Measurements from ENCODE around the gene DKK2.

DNA sequence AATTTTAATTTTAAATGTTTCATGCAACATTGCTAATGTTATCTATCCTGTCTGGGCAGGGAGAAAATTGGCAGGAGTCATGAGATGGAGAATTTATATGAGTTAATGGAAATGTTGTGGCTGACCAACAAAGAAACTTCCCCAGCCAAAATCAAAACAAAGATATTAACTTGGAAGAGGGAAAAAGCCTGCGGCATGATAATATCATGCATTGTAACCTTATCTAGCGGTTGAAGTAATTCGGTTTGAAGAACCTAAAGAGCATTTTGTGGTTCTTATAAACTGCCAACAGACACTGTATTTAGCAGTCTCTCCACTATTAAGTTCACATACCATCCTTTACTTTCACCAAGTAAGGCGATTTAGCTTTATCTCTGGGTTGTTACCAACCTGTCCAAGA, 42.3 kb downstream of the DKK2 start:
- TF ChIP-seq POLR2A (IDR thresholded peaks at IDR 0.05; ENCODE audit: low read depth, low read length), result no peak
- TF ChIP-seq PAX5 (IDR thresholded peaks at IDR 0.05; ENCODE audit: insufficient read depth, low read length, severe bottlenecking), result no peak
- no peak for TF ChIP-seq TAF1 (IDR thresholded peaks at IDR 0.05; ENCODE audit: low read depth, low read length)
- no peak for TF ChIP-seq POU2F2 (IDR thresholded peaks at IDR 0.05; ENCODE audit: low read depth, low read length)
- TF ChIP-seq POLR2AphosphoS5 (IDR thresholded peaks at IDR 0.05; ENCODE audit: low read depth, low read length), result no peak
- no peak for TF ChIP-seq SPI1 (IDR thresholded peaks at IDR 0.05; ENCODE audit: low read depth, low read length)
